K562 (cell line): ENCODE measurements around the gene AP3B2. TPM values are rescaled to one million over a fixed set of nuclear protein-coding genes. Genes with fewer than 3 reads are reported as not detected.

ENCODE experiments used
- ELK1 ChIP-seq: sonication (generic); formaldehyde crosslinking; IDR thresholded peaks from 2 replicates; pipeline ENCODE4 v1.8.1; 2022; ENCODE audit warnings: missing genetic modification reagents
- EP300 ChIP-seq: IDR thresholded peaks from 2 replicates; pipeline ENCODE4 v1.6.1; 2012; ENCODE audit warnings: low read length, improper control_type of control experiment
- ERF ChIP-seq: fragments of 450-650 bp; formaldehyde crosslinking; IDR thresholded peaks from 2 replicates; pipeline ENCODE4 v1.4.0; 2020; ENCODE audit warnings: mild to moderate bottlenecking, mixed read lengths
- HDAC3 ChIP-seq: fragments of 450-650 bp; IDR thresholded peaks from 2 replicates; pipeline ENCODE4 v1.6.1; 2018; ENCODE audit warnings: borderline replicate concordance, mild to moderate bottlenecking, moderate library complexity; ENCODE audit not compliant: partially characterized antibody
- HDGF ChIP-seq: fragments of 450-650 bp; IDR thresholded peaks from 2 replicates; pipeline ENCODE4 v1.6.1; 2016
- HMG20B ChIP-seq: fragments of 250-450 bp; sonication (Bioruptor Pico); IDR thresholded peaks from 2 replicates; pipeline ENCODE4 v1.5.0; 2021; ENCODE audit warnings: mild to moderate bottlenecking
- HMGN3 ChIP-seq: IDR thresholded peaks from 2 replicates; pipeline ENCODE4 v1.6.1; 2011; ENCODE audit warnings: borderline replicate concordance, low read depth, mild to moderate bottlenecking, mixed read lengths, low read length; ENCODE audit not compliant: insufficient read length; ENCODE audit errors: extremely low read depth
- HNRNPH1 ChIP-seq: fragments of 200-400 bp; formaldehyde crosslinking; optimal IDR thresholded peaks from 2 replicates; pipeline ENCODE3; 2017; ENCODE audit warnings: low read depth, mild to moderate bottlenecking, low read length, moderate library complexity
- ILF3 ChIP-seq: fragments of 450-650 bp; IDR thresholded peaks from 2 replicates; pipeline ENCODE4 v1.6.1; 2018; ENCODE audit warnings: antibody characterized with exemption, mild to moderate bottlenecking, moderate library complexity, borderline replicate concordance
- MCM3 ChIP-seq: fragments of 450-650 bp; IDR thresholded peaks from 2 replicates; pipeline ENCODE4 v1.6.1; 2016
- NR2C2 ChIP-seq, 2 experiments: fragments of 200-800 bp in 1 of 2; sonication (Bioruptor generic) in 1 of 2; sonication (generic) in 1 of 2; formaldehyde crosslinking in 1 of 2; IDR thresholded peaks; 2 replicates each; pipeline versions ENCODE4 v1.6.1 to v1.8.0; 2016 to 2022; ENCODE audit warnings: mild to moderate bottlenecking in 1 of 2, missing compliant biosample characterization in 1 of 2, missing genetic modification characterization in 1 of 2, missing genetic modification reagents in 1 of 2
- SMAD2 ChIP-seq: fragments of 150-350 bp; IDR thresholded peaks from 2 replicates; pipeline ENCODE4 v1.6.1; 2014; ENCODE audit warnings: low read depth, mild to moderate bottlenecking, low read length
- STAG1 ChIP-seq: sonication (generic); formaldehyde crosslinking; IDR thresholded peaks from 2 replicates; pipeline ENCODE4 v1.5.0; 2020; ENCODE audit warnings: missing genetic modification reagents, borderline replicate concordance
- TAF15 ChIP-seq: fragments of 200-400 bp; formaldehyde crosslinking; IDR thresholded peaks from 2 replicates; pipeline ENCODE4 v1.6.1; 2017; ENCODE audit warnings: mild to moderate bottlenecking, low read depth, low read length, moderate library complexity
- TEAD1 ChIP-seq, 2 experiments: fragments of 450-650 bp in 1 of 2; sonication (generic) in 1 of 2; formaldehyde crosslinking; IDR thresholded peaks; 2 replicates each; pipeline versions ENCODE4 v1.4.0 to v1.8.0; 2020 to 2022; ENCODE audit warnings: mild to moderate bottlenecking in 2 of 2, missing genetic modification reagents in 1 of 2
- ZNF263 ChIP-seq: sonication (generic); formaldehyde crosslinking; IDR thresholded peaks from 2 replicates; pipeline ENCODE4 v1.8.0; 2022; ENCODE audit warnings: mild to moderate bottlenecking, missing genetic modification reagents, borderline replicate concordance
- ZNF347 ChIP-seq: fragments of 450-650 bp; formaldehyde crosslinking; IDR thresholded peaks from 2 replicates; pipeline ENCODE4 v1.4.0; 2020; ENCODE audit warnings: low read depth, mild to moderate bottlenecking, moderate library complexity
- ZNF609 ChIP-seq: sonication (generic); formaldehyde crosslinking; IDR thresholded peaks from 2 replicates; pipeline ENCODE4 v1.8.1; 2023; ENCODE audit warnings: missing genetic modification reagents, mild to moderate bottlenecking, borderline replicate concordance
- ZNF780A ChIP-seq: fragments of 250-450 bp; sonication (Bioruptor Pico); IDR thresholded peaks from 2 replicates; pipeline ENCODE4 v1.5.0; 2021; ENCODE audit warnings: mild to moderate bottlenecking
- polyA plus RNA-seq, 8 experiments: library from polyadenylated mRNA; depleted of rRNA in 4 of 8; stranded (reverse) in 5 of 8; unstranded in 3 of 8; fragments of >200 nt; fragmentation: Nextera tagmentation in 2 of 8; fragmentation: Illumina TruSeq in 1 of 8; extraction: Ambion mirVana in 2 of 8; extraction: Trizol in 1 of 8; gene quantifications; 2 replicates each; pipeline versions ENCODE4 v1.2.1 to v1.2.3, GENCODE V29; 2011 to 2014; ENCODE audit warnings: inconsistent platforms in 1 of 8, missing spikeins in 1 of 8
- total RNA-seq, 7 experiments: library from RNA; depleted of rRNA in 6 of 7; stranded (reverse); fragments of >200 nt in 6 of 7; fragmentation: Illumina TruSeq in 2 of 7; extraction: Trizol in 2 of 7; gene quantifications; 2 replicates each; pipeline versions ENCODE4 v1.2.1 to v1.2.3, GENCODE V29; 2011 to 2021; ENCODE audit warnings: low replicate concordance in 1 of 7
- TF ChIP-seq, protein P1 (sequence below): sonication (generic); formaldehyde crosslinking; IDR thresholded peaks from 2 replicates; pipeline ENCODE4 v1.9.0; 2022; ENCODE audit warnings: mild to moderate bottlenecking, missing genetic modification reagents

The AP3B2 gene
- total and polyA plus RNA-seq, 9 of the 15 experiments (the other 6 are each of a cell fraction or from before 2014, with no cell fraction given) = 0.03 to 0.15 (median 0.10) TPM; not detected in 2

GRCh38 chr15:82647045-82647834, 62.4 kb downstream of the AP3B2 start, which contains the start of gene CPEB1 (continued):
- TF ChIP-seq HDAC3 (no peak), HNRNPH1 (no peak), NR2C2 (CRISPR knock-in tag; IDR thresholded peaks at IDR 0.05) (no peak), NR2C2 (tag; IDR thresholded peaks at IDR 0.05) (no peak), ERF (CRISPR knock-in tag) (0 out of 2 replicates have a peak, but pooled peaks have one; percentile 50), ZNF347 (CRISPR knock-in tag) (no peak), TEAD1 (CRISPR knock-in tag; IDR thresholded peaks at IDR 0.05) (peak in 1 of 2 experiments; percentile 85; a peak in 2 of 4 replicates), EP300 (no peak; the same call in 1 of the 2 replicates), SMAD2 (no peak), ELK1 (CRISPR knock-in tag) (no peak), HMG20B (CRISPR knock-in tag) (no peak), HDGF (no peak), TAF15 (no peak), ZNF609 (CRISPR knock-in tag) (no peak), MCM3 (no peak), ZNF263 (peak; percentile 50), HMGN3 (peak; percentile 71), ILF3 (no peak; the same call in 1 of the 2 replicates), STAG1 (CRISPR knock-in tag) (peak; percentile 37; the same call in 1 of the 2 replicates), ZNF780A (CRISPR knock-in tag) (no peak)
- TF ChIP-seq, protein P1, sequence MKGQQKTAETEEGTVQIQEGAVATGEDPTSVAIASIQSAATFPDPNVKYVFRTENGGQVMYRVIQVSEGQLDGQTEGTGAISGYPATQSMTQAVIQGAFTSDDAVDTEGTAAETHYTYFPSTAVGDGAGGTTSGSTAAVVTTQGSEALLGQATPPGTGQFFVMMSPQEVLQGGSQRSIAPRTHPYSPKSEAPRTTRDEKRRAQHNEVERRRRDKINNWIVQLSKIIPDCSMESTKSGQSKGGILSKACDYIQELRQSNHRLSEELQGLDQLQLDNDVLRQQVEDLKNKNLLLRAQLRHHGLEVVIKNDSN (CRISPR knock-in tag) = peak; percentile 71
